GM12873 (cell line): ENCODE data around the gene PPP1R1B.

Source experiments
- CTCF ChIP-seq: IDR thresholded peaks from 2 replicates; pipeline ENCODE4 v1.5.1; 2012; ENCODE audit warnings: low read depth, mild to moderate bottlenecking, moderate library complexity, low read length, control low read depth; ENCODE audit not compliant: insufficient read depth; ENCODE audit errors: missing control alignments

PPP1R1B gene

DNA sequence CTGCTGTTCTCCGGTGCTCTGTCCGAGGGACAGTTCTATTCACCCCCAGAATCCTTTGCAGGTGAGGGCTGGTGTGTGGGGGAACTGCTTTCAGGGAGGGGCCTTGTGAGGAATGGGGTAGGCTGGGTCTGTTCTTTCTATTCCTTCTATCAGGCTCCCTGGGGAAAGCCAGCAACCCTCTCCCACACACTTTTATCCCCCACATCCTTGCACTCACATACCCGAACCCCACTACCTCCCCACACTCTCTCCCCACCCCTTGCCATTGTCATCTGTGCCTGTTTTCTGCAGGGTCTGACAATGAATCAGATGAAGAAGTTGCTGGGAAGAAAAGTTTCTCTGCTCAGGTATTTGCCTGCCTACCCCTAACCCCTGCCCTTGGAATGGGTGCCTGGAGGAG lies 32.0 kb downstream of the PPP1R1B start:
- TF ChIP-seq CTCF: no peak

- TF ChIP-seq CTCF: no peak
Measured at GRCh38 chr17:39659279-39660010, 32.7 kb downstream of the PPP1R1B start.

DNA sequence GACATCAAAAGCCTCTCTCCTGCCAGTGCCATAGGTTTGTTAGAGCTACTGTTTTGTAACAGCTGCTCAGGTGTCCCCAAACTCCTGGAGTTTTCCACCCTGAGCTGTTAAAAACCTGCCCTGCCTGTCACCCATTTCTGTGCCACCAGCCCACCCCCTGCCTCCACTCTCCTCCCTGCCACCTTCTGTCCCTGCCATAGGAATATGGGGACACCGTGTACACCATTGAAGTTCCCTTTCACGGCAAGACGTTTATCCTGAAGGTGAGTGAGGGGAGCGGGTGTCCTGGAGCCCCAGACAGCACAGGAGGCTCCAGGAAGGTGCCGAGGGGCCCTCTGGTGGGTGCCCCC lies 33.2 kb downstream of the PPP1R1B start:
- no peak for TF ChIP-seq CTCF

- TF ChIP-seq CTCF: no peak
Measured at GRCh38 chr17:39660397-39661385, 33.9 kb downstream of the PPP1R1B start.

DNA sequence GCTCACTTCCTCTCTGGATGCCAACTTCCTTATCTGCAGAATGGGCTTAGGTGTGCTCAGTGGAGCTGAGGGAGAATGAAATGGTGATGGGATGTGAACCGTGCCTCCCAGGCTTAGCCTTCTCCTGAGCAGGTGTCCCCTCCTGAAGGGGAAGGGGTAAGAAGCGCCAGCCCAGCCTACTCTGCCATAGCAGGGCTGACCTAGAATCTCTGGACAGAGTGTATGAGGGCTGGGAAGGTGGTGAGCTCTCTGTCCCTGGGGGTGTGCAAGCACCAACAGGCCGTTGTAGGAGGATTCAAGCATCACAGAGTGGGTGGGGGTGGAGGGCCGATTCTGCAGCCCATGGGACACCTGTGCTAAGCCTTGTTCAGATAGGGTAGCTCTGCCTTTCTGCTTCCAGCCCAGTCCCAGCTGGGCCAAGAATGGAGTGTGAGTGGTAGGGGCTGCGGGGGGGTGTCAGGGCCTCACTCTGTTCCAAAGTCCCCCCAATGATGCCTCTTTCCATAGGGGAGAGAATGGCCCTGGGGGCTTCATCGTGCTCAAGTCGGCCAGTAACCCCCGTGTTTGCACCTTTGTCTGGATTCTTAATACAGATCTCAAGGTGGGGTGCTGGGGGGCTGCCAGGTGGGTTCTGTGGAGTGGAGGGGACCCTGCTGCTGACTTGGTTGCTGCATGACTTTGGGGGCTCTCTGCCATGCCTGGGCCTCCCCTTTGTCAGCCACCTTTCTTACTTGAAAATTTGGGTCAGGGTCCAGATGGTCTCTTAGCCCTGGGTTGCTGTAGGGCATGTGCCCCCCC lies 35.2 kb downstream of the PPP1R1B start:
- TF ChIP-seq CTCF: no peak

GRCh38 chr17:39662551-39663339 lies 36.0 kb downstream of the PPP1R1B start:
- TF ChIP-seq CTCF: no peak
